ENCODE data around the gene HAUS6.

DNA sequence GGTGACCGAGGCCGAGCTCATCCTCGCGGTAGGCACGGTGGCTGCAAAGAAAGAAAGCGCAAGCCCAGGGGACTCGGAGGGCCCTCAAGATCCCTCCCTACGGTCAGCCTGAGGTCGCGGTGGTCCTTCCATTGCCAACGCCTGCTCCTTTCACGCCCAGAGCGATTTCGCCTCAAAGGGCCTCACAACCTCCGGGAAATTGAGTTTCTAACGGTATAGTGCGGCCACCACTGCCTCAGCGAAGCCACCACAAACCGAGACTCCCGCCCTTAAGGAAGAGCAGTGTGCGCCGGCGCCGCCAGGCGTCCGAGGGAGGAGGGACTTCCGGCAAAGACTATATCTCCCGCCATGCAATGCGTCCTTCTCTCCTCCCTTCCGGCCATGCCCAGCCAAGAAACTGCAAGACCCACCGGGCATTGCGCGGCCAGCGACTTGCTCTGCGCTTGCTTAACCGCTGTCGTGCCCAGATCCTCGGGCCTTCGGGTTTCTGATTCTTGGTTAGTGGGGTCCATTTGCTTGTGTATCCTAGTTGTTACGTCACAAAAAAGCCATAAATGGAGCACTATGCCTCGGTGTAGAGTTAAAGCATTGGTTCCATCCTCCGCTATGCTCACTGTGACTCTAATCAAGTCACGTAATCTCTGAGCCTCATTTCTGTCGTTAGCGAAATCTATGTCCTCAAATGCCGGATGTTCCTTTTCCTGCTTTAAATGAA is at the start of gene HAUS6:
- TF ChIP-seq, protein P1, sequence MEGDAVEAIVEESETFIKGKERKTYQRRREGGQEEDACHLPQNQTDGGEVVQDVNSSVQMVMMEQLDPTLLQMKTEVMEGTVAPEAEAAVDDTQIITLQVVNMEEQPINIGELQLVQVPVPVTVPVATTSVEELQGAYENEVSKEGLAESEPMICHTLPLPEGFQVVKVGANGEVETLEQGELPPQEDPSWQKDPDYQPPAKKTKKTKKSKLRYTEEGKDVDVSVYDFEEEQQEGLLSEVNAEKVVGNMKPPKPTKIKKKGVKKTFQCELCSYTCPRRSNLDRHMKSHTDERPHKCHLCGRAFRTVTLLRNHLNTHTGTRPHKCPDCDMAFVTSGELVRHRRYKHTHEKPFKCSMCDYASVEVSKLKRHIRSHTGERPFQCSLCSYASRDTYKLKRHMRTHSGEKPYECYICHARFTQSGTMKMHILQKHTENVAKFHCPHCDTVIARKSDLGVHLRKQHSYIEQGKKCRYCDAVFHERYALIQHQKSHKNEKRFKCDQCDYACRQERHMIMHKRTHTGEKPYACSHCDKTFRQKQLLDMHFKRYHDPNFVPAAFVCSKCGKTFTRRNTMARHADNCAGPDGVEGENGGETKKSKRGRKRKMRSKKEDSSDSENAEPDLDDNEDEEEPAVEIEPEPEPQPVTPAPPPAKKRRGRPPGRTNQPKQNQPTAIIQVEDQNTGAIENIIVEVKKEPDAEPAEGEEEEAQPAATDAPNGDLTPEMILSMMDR (IDR thresholded peaks at IDR 0.05; ENCODE audit: low read length), result no peak
- no peak for TF ChIP-seq EZH2phosphoT487 (IDR thresholded peaks at IDR 0.05; ENCODE audit: low read length)
- no peak for TF ChIP-seq EZH2 (optimal IDR thresholded peaks at IDR 0.05; ENCODE audit: low read depth, low read length)
